OCI-LY3 (cell line): ENCODE results near the gene UPK3A.

Experiments used
- H2AFZ ChIP-seq: fragments of 200-600, 300-600 bp; shearing (Covaris generic); 2 replicates; pipeline ENCODE4 v1.6.0; 2014; ENCODE audit warnings: antibody characterized with exemption, low read depth, low read length
- H3K27ac ChIP-seq: fragments of 200-600, 300-600 bp; sonication (generic); 2 replicates; pipeline ENCODE4 v1.5.1; 2014; ENCODE audit warnings: mild to moderate bottlenecking, low read length, moderate library complexity, mixed read lengths
- H3K27me3 ChIP-seq: fragments of 200-600, 300-600 bp; sonication (generic); 2 replicates; pipeline ENCODE4 v1.6.1; 2014; ENCODE audit warnings: low read depth, low read length, mixed read lengths
- H3K36me3 ChIP-seq: fragments of 200-600, 300-600 bp; sonication (generic); replicated peaks from 2 replicates; pipeline ENCODE3; 2014; ENCODE audit warnings: low read depth, low read length, mixed read lengths
- H3K4me1 ChIP-seq: fragments of 300-600, 200-600 bp; sonication (generic); 2 replicates; pipeline ENCODE4 v1.6.1; 2014; ENCODE audit warnings: low read length, mixed read lengths
- H3K4me2 ChIP-seq: fragments of 200-600, 300-600 bp; sonication (generic); 2 replicates; pipeline ENCODE4 v1.6.1; 2014; ENCODE audit warnings: low read length, mixed read lengths
- H3K4me3 ChIP-seq: fragments of 300-600, 200-600 bp; sonication (generic); 2 replicates; pipeline ENCODE4 v1.5.1; 2014; ENCODE audit warnings: antibody characterized with exemption, mild to moderate bottlenecking, low read length, moderate library complexity
- H3K79me2 ChIP-seq: fragments of 300-600, 200-600 bp; shearing (Covaris generic); 2 replicates; pipeline ENCODE4 v1.6.1; 2014; ENCODE audit warnings: mild to moderate bottlenecking, low read length, mixed read lengths
- H3K9ac ChIP-seq: fragments of 300-600, 200-600 bp; shearing (Covaris generic); 2 replicates; pipeline ENCODE4 v1.6.0; 2014; ENCODE audit warnings: mild to moderate bottlenecking, low read length, moderate library complexity
- H3K9me3 ChIP-seq: fragments of 200-600, 300-600 bp; shearing (Covaris generic); 2 replicates; pipeline ENCODE4 v1.6.1; 2014; ENCODE audit warnings: low read length, mixed read lengths; ENCODE audit not compliant: insufficient read depth
- H4K20me1 ChIP-seq: fragments of 200-600, 300-600 bp; sonication (generic); 2 replicates; pipeline ENCODE4 v1.6.1; 2016; ENCODE audit warnings: low read length, mixed read lengths; ENCODE audit not compliant: insufficient read depth
- CTCF ChIP-seq: fragments of 200-600, 300-600 bp; sonication (generic); IDR thresholded peaks from 2 replicates; pipeline ENCODE4 v1.5.1; 2014; ENCODE audit warnings: antibody characterized with exemption, low read length, low read depth
- EZH2phosphoT487 ChIP-seq: fragments of 200-600 bp; shearing (Covaris generic); IDR thresholded peaks from 2 replicates; pipeline ENCODE4 v1.6.1; 2018; ENCODE audit warnings: antibody characterized with exemption, mixed run types, low read depth

The UPK3A gene

GRCh38 chr22:45309422-45310227 lies 24.9 kb downstream of the UPK3A start, which contains the start of gene FAM118A:
TSS of gene FAM118A (plus strand) at chr22:45309934. CDS start at chr22:45322380, 12,446 bp downstream.
- Histone ChIP-seq H3K4me2 (peak within 1 kb of the TSS; percentile 96), H4K20me1 (peaks cover 13% of the 10 kb centered on the region)

DNA sequence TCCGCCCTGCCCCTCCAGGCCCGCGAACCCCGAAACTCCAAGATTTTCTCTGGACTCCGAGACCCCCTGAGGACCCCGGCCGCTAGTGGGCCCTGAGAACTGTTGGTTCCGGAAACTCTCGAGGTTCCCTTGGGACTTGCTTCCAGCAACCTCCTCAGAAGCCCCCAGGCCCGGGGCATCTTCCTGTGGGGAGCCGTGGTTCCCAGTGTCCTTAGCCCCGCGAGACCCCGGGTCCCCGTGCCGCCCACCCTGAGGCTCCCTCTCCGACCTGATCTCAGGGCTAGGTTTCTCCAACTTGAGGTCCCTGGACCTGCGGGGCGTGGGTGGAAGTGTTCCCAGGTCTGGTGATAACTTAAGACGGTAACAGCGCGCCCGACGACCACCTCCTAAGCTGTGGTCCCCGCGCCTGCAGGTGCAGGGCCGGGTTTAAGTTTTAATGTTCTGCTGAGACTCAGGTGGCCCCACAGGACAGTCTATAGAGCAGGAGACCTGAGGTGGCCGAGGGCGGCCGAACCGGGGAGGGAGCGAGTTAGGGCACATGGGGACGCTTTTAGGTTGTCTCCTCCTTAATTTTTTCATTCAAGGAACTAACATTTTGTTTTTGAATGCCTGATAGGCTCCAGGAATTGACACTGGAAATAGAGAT lies 25.7 kb downstream of the UPK3A start:
- H3K9me3 ChIP-seq = no peaks in the 10 kb centered on the region
- H3K4me1 ChIP-seq = peaks cover 45% of the 10 kb centered on the region
- peak overlapping the region; percentile 95 for H3K9ac ChIP-seq
- peak overlapping the region; percentile 62 for H3K27ac ChIP-seq
- peak overlapping the region; percentile 87 for H3K4me3 ChIP-seq
- no peak for TF ChIP-seq EZH2phosphoT487
- TF ChIP-seq CTCF = no peak
- peaks cover 14% of the 10 kb centered on the region for H3K36me3 ChIP-seq
- H3K27me3 ChIP-seq = no peaks in the 10 kb centered on the region
- H4K20me1 ChIP-seq = peaks cover 16% of the 10 kb centered on the region
- peak overlapping the region; percentile 96 for H3K4me2 ChIP-seq
- H2AFZ ChIP-seq = no peak overlapping the region
- H3K79me2 ChIP-seq = peaks cover 55% of the 10 kb centered on the region

More at GRCh38 chr22:45309422-45310227, 24.9 kb downstream of the UPK3A start, which contains the start of gene FAM118A:
- no peaks in the 10 kb centered on the region for H3K27me3 ChIP-seq
- H2AFZ ChIP-seq = peak within 1 kb of the TSS; percentile 45; the same call in 1 of the 2 replicates
- no peaks in the 10 kb centered on the region for H3K9me3 ChIP-seq
- peaks cover 46% of the 10 kb centered on the region for H3K79me2 ChIP-seq
- TF ChIP-seq CTCF (no peak), EZH2phosphoT487 (no peak)
- H3K4me3 ChIP-seq = peak within 1 kb of the TSS; percentile 87
- H3K4me1 ChIP-seq = peaks cover 36% of the 10 kb centered on the region
- H3K9ac ChIP-seq = peak within 1 kb of the TSS; percentile 95
- H3K27ac ChIP-seq = peak within 1 kb of the TSS; percentile 72
- H3K36me3 ChIP-seq = peaks cover 10% of the 10 kb centered on the region

- H3K27ac ChIP-seq = no peak overlapping the region
- H3K4me1 ChIP-seq = peaks cover 51% of the 10 kb centered on the region
- H3K9me3 ChIP-seq = no peaks in the 10 kb centered on the region
- H3K9ac ChIP-seq = peak overlapping the region; percentile 95
- peak overlapping the region; percentile 96 for H3K4me2 ChIP-seq
- H3K4me3 ChIP-seq = peak overlapping the region; percentile 87
- no peak overlapping the region for H2AFZ ChIP-seq
- peaks cover 61% of the 10 kb centered on the region for H3K79me2 ChIP-seq
- no peaks in the 10 kb centered on the region for H3K27me3 ChIP-seq
- no peak for TF ChIP-seq EZH2phosphoT487
- TF ChIP-seq CTCF = no peak
- H4K20me1 ChIP-seq = peaks cover 19% of the 10 kb centered on the region
- peaks cover 14% of the 10 kb centered on the region for H3K36me3 ChIP-seq
Observed at GRCh38 chr22:45310977-45311531, 26.3 kb downstream of the UPK3A start.

DNA sequence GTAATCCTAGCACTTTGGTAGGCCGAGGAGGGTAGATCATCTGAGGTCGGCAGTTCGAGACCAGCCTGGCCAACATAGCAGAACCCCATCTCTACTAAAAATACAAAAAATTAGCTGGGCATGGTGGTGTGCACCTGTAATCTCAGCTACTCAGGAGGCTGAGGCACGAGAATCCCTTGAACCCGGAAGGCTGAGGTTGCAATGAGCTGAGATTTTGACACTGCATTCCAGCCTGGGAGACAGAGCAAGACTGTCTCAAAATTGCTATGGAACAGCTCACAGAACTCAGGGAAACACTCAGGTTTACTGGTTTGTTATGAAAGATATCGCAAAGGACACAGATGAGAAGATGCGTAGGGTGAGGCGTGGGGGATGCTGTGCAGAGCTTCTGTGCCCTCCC lies 27.7 kb downstream of the UPK3A start:
- H3K4me1 ChIP-seq = peaks cover 64% of the 10 kb centered on the region
- peaks cover 74% of the 10 kb centered on the region for H3K79me2 ChIP-seq
- H3K27ac ChIP-seq = no peak overlapping the region

More for the DNA sequence above, 27.7 kb downstream of the UPK3A start:
- Histone ChIP-seq H3K4me3 (no peak overlapping the region), H3K27me3 (no peaks in the 10 kb centered on the region), H2AFZ (no peak overlapping the region), H3K4me2 (no peak overlapping the region), H3K9me3 (no peaks in the 10 kb centered on the region), H3K9ac (no peak overlapping the region), H4K20me1 (peaks cover 20% of the 10 kb centered on the region), H3K36me3 (peaks cover 21% of the 10 kb centered on the region)
- TF ChIP-seq CTCF (no peak), EZH2phosphoT487 (no peak)
